ENCODE measurements around the gene MFSD12. TPM values are rescaled to one million over a fixed set of nuclear protein-coding genes. Genes with fewer than 3 reads are reported as not detected.

MFSD12 gene
- total RNA-seq: 10 to 100 TPM; 36.4 to 90.9 (median 66.7) TPM

GRCh38 chr19:3557461-3558248, at the start of gene MFSD12:
Gene MFSD12 (minus strand): TSS chr19:3557586. CDS start chr19:3557403, 183 bp downstream.
- TF ChIP-seq POLR2A (IDR thresholded peaks at IDR 0.05): peak in 1 of 2 donors; percentile 85
- TF ChIP-seq, protein P1, sequence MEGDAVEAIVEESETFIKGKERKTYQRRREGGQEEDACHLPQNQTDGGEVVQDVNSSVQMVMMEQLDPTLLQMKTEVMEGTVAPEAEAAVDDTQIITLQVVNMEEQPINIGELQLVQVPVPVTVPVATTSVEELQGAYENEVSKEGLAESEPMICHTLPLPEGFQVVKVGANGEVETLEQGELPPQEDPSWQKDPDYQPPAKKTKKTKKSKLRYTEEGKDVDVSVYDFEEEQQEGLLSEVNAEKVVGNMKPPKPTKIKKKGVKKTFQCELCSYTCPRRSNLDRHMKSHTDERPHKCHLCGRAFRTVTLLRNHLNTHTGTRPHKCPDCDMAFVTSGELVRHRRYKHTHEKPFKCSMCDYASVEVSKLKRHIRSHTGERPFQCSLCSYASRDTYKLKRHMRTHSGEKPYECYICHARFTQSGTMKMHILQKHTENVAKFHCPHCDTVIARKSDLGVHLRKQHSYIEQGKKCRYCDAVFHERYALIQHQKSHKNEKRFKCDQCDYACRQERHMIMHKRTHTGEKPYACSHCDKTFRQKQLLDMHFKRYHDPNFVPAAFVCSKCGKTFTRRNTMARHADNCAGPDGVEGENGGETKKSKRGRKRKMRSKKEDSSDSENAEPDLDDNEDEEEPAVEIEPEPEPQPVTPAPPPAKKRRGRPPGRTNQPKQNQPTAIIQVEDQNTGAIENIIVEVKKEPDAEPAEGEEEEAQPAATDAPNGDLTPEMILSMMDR (IDR thresholded peaks at IDR 0.05): no peak
- Histone ChIP-seq H3K27me3 (no peaks in the 10 kb centered on the region), H3K36me3 (no peaks in the 10 kb centered on the region), H3K9me3 (no peaks in the 10 kb centered on the region), H3K27ac (peak within 1 kb of the TSS; percentile 46 to 65 (median 55)), H3K4me3 (replicated peaks in 1 of 3) (peak within 1 kb of the TSS; percentile 74 to 86 (median 76)), H3K4me1 (peaks cover 7 to 20% of the 10 kb centered on the region in 2 donors)
- peak; percentile 95 for DNase-seq
- intact Hi-C loops (cut with DNase I): loop anchor here (2.0 kb wide), 1 partner anchor 15 kb away; the partner anchor contains the start of gene HMG20B
- 0 to 1% methylated on average over 9 to 12 of the region's 81 CpGs for WGBS, 2 donors

GRCh38 chr19:3606690-3607289, 49.4 kb upstream of the MFSD12 start, which contains the start of gene TBXA2R:
Gene TBXA2R (minus strand): TSS chr19:3606875. CDS start chr19:3600634, 6,241 bp downstream.
- Histone ChIP-seq H3K27me3 (peaks cover 13% of the 10 kb centered on the region), H3K27ac (peak within 1 kb of the TSS; percentile 49 to 79 (median 55)), H3K9me3 (no peaks in the 10 kb centered on the region), H3K4me3 (replicated peaks in 1 of 3) (peak within 1 kb of the TSS in 1 of 3 donors; percentile 31), H3K36me3 (peaks cover 8% of the 10 kb centered on the region in 2 donors), H3K4me1 (peaks cover 14 to 33% of the 10 kb centered on the region in 2 donors)
- TF ChIP-seq, protein P1 (IDR thresholded peaks at IDR 0.05): no peak
- no peak for TF ChIP-seq POLR2A (IDR thresholded peaks at IDR 0.05)
- WGBS, 2 donors: 0 to 13% methylated on average over 3 of the region's 46 CpGs
- peak; percentile 42 to 43 for DNase-seq
- intact Hi-C loops (cut with DNase I): no loop called here

DNA sequence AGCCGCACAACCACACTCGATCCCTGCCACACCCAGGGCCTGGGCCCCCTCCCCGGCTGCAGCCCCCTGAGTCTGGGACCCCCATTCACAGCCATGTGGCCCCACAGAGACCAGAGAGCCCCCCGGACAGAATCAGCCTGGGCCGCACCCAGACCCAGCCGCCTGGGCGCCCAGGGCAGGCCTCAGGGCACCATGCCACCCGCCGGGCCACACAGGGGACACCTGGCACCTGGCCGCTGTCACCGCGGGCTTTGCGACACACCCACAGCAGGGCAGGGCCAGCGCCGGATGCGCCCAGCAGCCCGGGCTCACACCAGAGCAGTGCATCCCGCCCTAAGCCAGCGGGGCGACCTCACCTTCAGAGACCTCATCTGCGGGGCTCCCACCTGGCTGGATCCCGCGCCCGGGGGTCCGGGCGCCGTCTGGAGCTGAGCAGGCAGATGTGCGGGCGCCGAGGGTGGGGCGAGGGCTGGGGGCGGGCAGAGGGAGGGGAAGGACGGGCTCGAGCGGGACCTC, 48.8 kb upstream of the MFSD12 start:
- Histone ChIP-seq H3K9me3 (no peaks in the 10 kb centered on the region), H3K27me3 (peaks cover 13% of the 10 kb centered on the region), H3K27ac (peak overlapping the region in 2 of 3 donors; percentile 49 to 79), H3K4me1 (peaks cover 14 to 33% of the 10 kb centered on the region in 2 donors), H3K36me3 (peaks cover 2% of the 10 kb centered on the region in 2 donors), H3K4me3 (replicated peaks in 1 of 3) (peak overlapping the region in 1 of 3 donors; percentile 31)
- TF ChIP-seq POLR2A (IDR thresholded peaks at IDR 0.05): no peak
- intact Hi-C loops (cut with DNase I): no loop called here
- 18 to 29% methylated on average over 2 to 5 of the region's 35 CpGs for WGBS, 2 donors
- peak; percentile 31 to 36 for DNase-seq

GRCh38 chr19:3605770-3606169, 48.4 kb upstream of the MFSD12 start:
- no peaks in the 10 kb centered on the region for H3K36me3 ChIP-seq
- peak overlapping the region in 1 of 3 donors; percentile 31 for H3K4me3 ChIP-seq (replicated peaks in 1 of 3)
- WGBS, 2 donors: 60 to 62% methylated on average over 5 of the region's 5 CpGs
- H3K4me1 ChIP-seq: peaks cover 14 to 33% of the 10 kb centered on the region in 2 donors
- peaks cover 13% of the 10 kb centered on the region for H3K27me3 ChIP-seq
- TF ChIP-seq POLR2A (IDR thresholded peaks at IDR 0.05): no peak
- TF ChIP-seq, protein P1 (IDR thresholded peaks at IDR 0.05): no peak
- no peak for DNase-seq
- no peak overlapping the region for H3K27ac ChIP-seq
- no peaks in the 10 kb centered on the region for H3K9me3 ChIP-seq
- intact Hi-C loops (cut with DNase I): no loop called here

DNA sequence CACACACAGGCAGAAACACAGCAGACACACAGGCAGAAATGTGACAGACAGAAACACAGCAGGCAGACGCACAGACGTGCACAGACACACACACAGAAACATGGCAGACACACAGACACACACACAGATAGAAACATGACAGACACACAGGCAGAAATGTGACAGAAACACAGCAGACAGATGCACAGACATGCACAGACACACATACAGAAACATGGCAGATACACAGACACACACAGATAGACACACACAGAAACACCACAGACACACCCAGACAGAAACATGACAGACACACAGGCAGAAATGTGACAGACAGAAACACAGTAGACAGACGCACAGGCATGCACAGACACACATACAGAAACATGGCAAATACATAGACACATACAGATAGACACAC, 48.0 kb upstream of the MFSD12 start:
- Histone ChIP-seq H3K27ac (no peak overlapping the region), H3K9me3 (no peaks in the 10 kb centered on the region), H3K4me3 (replicated peaks in 1 of 3) (no peak overlapping the region), H3K4me1 (peaks cover 14 to 33% of the 10 kb centered on the region in 2 donors), H3K36me3 (no peaks in the 10 kb centered on the region), H3K27me3 (peaks cover 13% of the 10 kb centered on the region)
- intact Hi-C loops (cut with DNase I): no loop called here
- DNase-seq: no peak
- TF ChIP-seq, protein P1 (IDR thresholded peaks at IDR 0.05): no peak
- no peak for TF ChIP-seq POLR2A (IDR thresholded peaks at IDR 0.05)
- WGBS, 2 donors: 68 to 70% methylated on average over 3 of the region's 3 CpGs

Measured in thyroid gland (tissue), 4 donors.